Skin of body (tissue), 2 donors: Measurements from ENCODE around the gene CD8B. TPM values are rescaled to one million over a fixed set of nuclear protein-coding genes. Genes with fewer than 3 reads are reported as not detected.
"Not testable (repeated sequence)": the region's sequence is repeated elsewhere in the genome, so short reads cannot be mapped to it uniquely, and the experiment has no call there.

ENCODE experiments used
- DNase-seq: peaks from one replicate; lab custom pipeline; 2025; lab: John Stamatoyannopoulos, UW
- total RNA-seq: library from RNA; depleted of rRNA; stranded (reverse); fragments of >200 nt; gene quantifications from one replicate; pipeline ENCODE4 v1.2.3, GENCODE V29; 2014

CD8B gene
- 0.59 TPM for total RNA-seq

DNA sequence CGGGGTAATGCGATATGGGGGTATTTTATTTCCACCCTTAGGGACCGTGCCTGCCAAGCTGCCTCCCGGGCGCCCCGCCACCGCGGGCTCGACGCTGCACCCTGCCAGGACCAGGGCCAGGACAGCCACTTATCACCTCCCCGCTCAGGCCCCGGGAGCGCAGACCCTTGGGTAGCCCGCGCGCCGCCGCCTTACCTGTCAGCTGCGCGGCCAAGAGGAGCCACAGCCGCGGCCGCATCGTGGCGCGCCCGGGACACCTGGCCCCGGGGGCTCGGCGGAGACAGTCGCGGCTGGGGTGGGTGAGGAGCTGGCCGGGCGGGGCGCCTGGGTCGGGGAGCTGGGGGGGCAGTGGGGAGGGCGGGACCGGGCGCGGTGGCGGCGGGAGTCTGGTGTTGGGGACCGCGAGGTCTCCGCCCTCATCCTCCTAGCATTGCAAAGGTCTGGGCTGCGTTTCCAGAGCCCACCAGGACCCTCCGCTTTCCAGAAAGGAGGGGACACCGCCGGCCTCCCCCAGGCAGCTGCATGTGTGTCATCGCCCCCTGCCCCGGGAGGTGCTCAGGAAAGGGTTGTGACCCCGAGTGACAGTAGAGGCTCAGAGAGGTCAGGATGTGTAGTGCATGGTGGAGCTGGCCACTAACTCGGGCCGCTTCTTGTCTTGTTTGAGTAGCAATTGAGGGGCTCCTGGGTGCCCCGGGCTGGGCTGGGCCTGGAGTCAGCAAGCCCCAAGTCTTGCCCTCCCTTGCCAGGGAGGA is at the start of gene CD8B:
Gene CD8B (minus strand): TSS at position 259 of the 752 bp plus-strand sequence. CDS start 21 bp downstream, at position 238.
- DNase-seq = not testable (repeated sequence)

DNA sequence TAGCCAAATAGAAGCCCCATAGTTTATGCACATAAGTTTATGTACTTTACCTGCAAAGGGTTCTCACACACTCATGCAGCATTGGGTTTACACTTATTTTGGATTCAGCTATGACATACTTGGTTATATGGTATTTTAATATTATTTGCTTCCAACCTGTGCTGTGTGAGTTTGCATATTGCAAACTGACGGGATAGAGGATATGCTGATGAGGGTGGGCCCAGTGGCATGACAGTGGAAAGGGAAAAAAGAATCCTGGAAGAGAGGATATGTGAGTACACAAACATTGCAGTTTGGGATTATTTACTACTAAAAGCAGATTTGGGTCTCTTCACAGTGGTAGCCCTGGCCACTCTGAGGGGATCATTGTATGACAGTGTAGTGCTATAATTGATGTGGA is 44.2 kb upstream of the CD8B start:
- DNase-seq = not testable (repeated sequence)

DNA sequence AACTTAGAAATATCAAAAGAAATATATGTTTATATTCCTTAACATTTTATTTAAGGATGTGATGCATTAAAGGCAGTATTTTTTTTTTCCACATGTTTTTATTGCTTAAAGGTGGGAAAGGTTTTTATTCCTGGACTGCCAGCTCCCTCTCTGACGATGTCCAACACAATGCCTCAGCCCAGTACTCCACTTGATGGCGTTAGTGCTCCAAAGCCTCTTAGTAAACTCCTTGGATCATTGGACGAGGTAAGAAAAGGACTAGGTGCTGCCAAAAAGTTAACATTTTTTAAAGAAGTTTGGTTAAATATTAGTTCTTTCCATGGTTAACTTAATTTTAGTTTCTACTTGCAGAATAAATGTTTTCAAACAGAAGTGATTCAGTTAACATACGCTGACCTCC is 39.0 kb upstream of the CD8B start:
- not testable (repeated sequence) for DNase-seq

DNA sequence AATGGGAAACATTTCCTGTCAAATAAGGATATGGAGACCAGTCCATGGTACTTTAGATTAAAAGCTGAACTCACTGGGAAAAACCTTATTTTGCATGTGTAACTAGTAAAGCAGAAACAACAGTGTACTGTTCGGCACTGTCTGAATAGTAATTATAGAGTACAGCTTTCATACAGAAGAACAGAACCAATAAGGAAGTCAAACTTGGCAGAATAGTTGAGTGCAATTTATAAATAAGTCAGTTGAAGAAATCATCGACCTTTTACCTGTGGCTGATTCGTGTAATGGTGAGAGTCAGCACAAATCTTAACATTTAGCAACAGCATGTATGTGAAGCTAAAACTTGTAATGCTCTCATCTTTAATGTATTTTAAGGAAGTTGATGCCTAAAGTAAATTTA is 24.3 kb upstream of the CD8B start:
- not testable (repeated sequence) for DNase-seq

DNA sequence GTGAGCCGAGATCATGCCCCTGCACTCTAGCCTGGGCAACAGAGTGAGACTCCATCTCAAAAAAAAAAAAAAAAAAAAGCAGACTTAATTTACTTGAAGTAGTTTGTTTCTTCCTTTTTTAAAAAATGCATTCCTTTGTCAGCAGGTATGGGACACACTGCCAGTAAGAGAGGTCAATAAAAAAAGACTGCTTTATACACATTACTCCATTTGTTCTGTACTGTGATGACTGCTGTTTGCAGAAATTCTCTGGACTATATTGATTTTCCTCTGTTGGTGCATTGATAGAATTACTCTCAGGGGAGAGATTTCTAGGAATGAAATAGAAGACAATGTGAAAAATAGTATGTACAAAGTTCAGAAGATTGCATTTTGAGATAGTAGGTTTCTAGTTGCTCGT is 21.2 kb upstream of the CD8B start:
- DNase-seq = not testable (repeated sequence)

DNA sequence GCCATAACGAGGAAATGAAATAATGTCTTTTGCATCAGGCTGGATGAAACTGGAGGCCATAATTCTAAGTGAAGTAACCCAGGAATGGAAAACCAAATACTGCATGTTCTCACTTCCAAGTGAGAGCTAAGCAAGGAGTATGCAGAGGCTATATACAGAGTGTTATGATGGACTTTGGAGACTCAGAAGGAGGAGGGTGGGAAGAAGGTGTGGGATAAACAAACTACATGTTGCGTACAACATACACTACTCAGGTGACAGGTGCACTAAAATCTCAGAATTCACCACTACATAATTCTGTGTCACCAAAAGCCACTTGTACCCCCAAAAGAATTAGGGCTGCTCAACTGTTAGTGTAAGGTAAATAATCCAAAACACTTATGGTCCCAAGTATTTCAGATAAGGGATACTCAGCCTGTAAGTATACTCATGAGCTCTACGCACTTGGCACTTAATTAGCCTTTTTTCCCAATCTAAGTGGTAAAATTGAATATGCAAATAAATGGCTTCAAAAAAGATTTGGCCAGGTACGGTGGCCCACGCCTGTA is 20.5 kb upstream of the CD8B start:
- not testable (repeated sequence) for DNase-seq

DNA sequence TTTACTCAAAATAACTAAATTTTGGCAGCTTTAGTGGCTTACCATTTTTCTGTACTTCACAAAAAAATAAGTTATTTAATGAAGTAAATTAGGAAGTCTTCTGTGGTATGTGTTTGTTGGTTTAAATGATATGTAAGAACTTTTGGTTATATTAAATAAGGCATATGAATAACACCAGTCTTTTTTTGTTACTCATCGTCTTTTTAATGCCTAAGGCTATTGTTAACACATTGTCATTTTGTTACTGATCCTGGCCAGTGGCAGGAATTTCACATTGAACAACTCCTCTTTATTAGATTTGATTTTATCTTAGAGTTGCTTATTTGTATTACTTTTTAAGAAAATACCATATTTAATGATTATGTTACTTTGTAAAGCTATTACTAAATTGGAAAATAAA is 17.3 kb upstream of the CD8B start:
- not testable (repeated sequence) for DNase-seq

DNA sequence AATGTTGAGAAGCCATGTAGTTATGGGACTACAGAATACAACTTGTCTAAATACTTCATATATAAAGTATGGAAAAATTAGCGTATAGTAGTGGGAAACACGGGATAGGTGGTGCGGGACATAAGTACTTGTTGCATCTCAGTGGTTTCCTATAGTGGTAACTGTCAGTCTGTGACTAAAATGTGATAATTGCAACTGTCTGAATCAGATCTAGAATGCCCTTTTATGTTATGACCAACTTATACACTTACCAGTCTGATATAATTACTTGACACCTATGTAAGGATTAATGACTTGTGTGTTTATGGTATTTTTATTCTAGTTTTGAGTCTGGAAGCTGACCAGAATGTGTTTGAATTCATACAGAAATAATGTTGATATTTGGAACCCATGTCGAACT is 9.3 kb upstream of the CD8B start:
- not testable (repeated sequence) for DNase-seq

DNA sequence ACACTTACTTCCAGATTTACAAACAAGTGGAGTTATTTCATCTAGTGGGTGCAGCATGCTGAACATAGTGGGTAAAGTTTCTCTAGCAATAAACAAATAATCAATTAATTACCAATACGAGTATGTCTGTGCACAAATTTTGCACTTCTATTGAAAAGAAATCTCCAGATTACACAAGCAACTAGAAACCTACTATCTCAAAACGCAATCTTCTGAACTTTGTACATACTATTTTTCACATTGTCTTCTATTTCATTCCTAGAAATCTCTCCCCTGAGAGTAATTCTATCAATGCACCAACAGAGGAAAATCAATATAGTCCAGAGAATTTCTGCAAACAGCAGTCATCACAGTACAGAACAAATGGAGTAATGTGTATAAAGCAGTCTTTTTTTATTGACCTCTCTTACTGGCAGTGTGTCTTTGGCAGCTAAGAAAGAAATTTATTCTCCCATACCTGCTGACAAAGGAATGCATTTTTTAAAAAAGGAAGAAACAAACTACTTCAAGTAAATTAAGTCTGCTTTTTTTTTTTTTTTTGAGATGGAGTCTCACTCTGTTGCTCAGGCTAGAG is 7.3 kb upstream of the CD8B start:
- DNase-seq = not testable (repeated sequence)

DNA sequence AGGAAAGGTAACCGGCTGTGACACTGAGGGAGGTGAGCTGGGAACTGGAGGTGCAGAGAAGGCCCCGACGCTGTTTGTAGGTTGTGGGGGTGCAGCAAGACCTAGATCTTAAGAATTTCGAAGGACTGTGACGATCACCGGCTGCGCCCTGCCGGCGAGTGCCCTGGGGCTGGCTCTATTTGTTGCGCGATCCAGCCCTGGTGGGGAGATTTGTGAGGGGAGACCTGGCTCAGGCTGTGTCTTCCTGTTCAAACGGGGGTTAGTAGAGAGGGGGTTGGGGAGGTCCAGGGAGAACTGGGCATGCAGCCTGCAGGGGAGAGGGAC is 656 bp upstream of the CD8B start:
- DNase-seq = not testable (repeated sequence)

DNA sequence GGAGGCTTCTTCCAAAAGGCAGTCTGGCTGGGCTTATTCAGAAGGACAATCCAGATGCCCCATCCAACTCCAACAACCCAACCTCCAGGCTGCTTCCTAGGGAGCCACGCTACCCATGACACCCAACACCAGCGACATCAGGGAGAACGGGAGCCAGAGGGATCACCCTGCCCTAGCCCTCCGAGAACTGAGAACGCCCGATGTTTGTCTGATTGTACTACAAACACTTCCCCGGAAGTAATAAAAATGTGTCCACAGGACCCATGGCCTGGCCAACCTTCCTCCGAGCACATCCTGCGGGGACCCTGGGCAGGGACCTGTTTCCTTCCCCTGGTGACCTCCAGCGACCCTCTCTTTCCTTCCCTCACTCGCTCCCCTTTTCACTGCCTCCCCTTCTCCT is 511 bp downstream of the CD8B start:
- DNase-seq = not testable (repeated sequence)

DNA sequence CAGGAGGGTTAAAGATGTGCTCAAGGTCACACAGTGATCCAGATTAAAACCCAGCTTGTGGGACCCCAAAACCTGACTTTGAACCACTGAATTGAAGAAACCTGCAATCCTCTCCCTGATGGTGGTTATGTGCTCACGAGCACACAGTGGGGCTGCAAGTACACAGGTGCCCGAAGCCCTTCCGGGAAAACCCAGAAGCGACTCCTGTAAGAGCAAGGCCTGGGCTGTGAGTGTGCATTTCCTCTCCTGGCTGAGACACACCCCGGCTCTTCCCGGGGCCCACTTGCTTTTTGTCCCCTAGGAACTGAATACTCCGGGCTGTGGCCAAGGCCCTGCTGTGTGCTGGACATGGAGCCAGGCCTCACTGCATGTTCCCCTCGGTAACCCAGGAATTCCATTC is 1.1 kb downstream of the CD8B start:
- not testable (repeated sequence) for DNase-seq

DNA sequence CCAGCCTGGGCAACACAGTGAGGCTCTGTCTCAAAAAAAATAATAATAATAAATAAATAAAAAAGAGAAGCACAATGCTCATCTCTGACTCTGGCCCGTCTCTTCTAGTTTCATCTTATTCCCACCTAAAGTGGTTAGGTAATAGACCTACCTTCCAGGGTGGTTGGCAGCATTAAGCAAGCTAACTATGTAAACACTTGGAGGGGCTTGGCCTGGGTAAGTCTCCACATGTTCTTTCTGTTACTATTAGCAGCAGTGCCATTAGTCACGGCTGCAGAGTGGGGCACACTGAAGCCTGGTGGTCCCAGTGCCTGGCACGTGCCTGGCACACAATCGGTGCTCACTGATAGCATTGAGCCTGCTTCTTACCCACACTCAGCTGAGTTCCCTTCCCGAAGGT is 4.0 kb downstream of the CD8B start:
- not testable (repeated sequence) for DNase-seq

DNA sequence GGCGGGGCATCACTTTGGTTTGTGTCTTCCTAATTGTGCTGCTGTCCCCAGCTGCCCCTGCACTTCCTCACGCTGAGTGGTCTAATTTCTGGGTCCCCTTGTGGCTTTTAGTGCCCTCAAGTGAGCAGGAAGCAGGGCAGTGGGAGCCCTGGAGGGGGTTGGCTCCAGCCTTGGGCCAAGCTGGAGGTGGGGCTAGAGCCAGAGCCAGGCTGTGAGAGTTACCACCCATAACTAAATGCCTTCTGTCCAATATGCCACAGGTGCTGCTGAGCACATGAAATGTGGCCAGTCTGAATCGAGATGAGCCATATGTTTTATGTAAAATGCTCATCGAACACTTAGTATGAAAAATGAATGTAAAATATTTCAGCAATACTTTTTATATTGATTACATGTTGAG is 5.2 kb downstream of the CD8B start:
- DNase-seq = not testable (repeated sequence)

DNA sequence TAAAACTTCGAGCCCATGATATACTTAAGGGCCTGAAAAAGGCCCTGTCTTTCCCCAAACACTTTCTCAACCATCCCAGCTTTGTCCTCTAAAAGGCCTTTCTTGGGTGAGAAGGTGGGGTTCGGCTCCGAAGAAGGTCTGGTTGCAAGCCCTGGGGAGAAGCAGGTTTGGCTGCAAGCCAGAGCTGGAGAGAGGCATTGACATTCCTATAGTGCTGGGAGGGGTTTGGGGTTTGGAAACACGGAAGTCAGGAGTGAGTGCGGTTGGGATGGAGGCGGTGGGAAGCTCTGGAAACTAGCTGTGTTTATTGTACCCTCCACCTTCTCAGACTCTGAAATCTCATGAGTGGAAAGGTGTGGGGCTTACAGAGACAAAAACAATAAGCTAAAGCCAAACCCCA is 5.7 kb downstream of the CD8B start:
- peak; percentile 8 for DNase-seq

DNA sequence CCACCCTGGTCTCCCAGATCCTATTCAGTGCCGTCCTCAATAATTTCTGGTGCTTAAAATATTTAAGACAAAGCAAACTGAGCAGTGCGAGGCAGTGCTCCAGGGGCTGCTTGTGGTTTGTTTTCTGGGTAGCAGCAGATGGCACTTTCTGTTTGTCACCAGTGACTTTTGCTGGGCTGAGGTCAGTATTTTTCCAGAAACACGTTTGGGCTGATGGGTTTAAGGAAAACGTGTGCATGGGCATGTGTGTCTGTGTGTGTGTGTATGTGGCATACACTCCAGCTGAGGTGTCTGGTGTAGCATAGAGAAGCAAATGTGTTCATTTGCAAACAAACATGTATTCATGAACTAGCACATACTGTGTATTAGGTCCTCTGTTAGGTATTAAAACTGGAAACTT is 10.1 kb downstream of the CD8B start:
- not testable (repeated sequence) for DNase-seq

DNA sequence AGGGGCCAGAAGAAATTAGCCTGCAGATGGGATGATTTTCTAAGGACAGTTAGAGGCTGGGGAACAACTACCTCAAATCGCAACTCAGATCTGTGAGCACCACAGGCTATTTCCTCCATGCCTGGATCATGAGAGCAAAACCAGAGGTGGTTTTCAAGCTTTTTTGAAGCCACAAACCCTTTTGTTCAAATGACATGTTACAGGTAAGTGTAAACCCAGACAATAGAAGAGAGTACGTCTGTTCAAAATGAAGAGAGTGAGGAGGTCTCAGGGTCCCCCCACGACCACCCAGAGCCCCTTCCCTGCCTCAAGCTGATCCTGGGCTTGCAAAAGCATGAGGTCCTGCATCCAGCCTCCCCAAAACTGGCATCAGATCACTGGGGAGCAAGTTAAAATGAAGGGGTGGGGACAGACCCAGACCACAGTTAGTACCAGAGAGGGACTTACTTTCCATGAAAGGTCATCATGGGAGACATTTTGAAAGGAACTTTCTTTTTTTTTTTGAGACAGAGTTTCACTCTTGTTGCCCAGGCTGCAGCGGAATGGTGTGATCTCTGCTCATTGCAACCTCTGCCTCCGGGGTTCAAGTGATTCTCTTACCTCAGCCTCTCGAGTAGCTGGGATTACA is 19.0 kb downstream of the CD8B start:
- not testable (repeated sequence) for DNase-seq

DNA sequence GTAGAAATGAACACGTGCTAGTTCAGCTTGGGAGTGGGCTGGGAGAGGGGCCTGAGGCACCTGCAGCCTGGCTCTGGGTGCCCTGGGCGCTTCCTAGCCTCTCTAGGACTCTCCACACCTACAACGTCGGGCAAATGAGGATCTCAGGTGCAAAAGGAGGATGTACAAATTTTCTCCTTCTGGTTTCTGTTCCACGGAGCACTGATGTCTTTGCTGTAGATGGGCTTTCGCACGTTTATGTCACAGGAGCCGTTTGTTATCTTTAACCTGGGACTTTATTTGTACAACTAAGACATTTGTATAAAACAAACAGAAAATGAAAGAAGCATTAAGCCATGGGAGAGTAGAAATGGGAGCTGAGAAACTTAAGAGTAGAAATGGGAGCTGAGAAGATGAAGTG is 20.4 kb downstream of the CD8B start:
- DNase-seq = not testable (repeated sequence)

DNA sequence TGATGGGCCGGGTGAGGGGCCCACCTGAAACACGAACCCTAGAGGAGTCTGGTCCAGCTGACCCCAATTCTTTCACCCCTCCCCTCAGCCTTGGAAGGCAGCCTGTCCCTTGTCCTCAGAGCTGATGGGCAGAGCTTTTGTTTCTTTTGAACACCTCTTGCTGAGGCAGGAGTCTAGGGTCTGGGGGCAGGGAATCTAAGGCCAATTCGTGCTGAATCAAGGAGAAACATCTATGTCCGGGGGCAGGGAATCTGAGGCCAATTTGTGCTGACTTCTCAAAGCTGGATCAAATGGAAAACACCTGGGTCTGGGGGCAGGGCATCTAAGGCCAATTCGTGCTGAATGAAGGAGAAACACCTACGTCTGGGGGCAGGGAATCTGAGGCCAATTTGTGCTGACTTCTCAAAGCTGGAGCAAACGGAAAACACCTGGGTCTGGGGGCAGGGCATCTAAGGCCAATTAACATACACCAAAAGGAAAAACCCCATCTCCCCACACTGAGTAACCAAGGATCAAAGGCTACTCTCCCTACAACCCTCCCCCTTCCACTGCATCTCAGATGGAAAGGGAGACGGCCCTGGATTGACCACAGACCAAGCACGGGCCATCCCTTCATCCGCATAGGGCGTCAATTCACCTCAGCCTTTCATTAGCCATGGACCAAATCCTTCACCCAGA is 21.7 kb downstream of the CD8B start:
- DNase-seq = not testable (repeated sequence)

DNA sequence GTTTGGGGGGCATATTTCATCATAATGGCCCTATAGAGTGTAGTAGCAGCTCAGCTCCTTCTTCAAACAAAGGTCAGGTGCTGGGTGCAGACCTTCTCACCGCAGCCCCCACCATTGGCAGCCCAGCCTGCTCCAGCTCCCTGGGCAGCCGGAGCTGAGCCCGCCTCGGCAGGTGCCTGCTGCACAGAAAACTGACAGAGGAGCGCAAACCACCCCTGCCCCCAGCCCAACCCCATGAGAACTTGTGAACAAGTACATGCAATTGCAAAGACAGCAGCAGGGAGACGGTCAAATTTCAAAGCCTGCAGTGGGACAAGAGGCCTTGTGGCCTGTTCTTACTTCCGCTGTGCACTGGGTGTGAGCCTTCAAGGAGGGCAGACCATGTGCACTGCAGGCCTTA is 22.2 kb downstream of the CD8B start:
- DNase-seq = not testable (repeated sequence)

DNA sequence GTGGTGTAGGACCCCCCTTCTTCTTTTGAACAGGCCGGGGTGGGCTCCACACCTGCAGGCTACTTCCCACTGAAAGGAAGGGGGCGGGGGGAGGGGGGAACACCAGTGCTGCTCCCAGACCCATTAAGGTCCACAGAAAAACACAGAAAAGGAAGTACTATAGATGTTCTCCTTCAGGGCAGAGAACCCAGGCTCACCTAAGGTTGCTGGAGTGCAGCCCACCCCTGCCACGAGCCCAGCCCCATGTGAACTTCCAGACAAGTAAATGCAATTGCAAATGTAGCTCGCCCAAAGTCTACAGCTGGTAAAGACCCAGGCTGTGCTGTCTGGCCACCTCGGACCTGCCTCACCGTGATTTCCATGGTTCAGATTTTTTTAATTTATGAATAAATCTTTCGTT is 24.0 kb downstream of the CD8B start:
- not testable (repeated sequence) for DNase-seq
